ENCODE results near the gene CDCA5.

DNA sequence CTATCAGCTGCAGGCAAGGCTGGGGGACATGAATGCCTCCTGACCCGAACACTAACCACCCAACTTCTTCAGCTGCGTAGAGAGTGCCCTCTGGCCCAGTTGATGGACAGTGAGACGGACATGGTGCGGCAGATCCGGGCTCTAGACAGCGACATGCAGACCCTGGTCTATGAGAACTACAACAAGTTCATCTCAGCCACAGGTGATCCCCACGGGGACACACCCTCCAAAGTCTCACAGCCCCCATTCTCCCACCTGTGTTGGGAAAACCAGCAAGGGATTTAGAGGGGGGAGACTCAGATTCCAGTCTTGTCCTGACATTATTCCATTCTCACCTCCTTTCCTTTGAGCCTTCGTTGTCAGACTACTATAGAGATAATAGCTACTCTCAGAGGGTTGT lies 13.1 kb upstream of the CDCA5 start:
- TF ChIP-seq, protein P1, sequence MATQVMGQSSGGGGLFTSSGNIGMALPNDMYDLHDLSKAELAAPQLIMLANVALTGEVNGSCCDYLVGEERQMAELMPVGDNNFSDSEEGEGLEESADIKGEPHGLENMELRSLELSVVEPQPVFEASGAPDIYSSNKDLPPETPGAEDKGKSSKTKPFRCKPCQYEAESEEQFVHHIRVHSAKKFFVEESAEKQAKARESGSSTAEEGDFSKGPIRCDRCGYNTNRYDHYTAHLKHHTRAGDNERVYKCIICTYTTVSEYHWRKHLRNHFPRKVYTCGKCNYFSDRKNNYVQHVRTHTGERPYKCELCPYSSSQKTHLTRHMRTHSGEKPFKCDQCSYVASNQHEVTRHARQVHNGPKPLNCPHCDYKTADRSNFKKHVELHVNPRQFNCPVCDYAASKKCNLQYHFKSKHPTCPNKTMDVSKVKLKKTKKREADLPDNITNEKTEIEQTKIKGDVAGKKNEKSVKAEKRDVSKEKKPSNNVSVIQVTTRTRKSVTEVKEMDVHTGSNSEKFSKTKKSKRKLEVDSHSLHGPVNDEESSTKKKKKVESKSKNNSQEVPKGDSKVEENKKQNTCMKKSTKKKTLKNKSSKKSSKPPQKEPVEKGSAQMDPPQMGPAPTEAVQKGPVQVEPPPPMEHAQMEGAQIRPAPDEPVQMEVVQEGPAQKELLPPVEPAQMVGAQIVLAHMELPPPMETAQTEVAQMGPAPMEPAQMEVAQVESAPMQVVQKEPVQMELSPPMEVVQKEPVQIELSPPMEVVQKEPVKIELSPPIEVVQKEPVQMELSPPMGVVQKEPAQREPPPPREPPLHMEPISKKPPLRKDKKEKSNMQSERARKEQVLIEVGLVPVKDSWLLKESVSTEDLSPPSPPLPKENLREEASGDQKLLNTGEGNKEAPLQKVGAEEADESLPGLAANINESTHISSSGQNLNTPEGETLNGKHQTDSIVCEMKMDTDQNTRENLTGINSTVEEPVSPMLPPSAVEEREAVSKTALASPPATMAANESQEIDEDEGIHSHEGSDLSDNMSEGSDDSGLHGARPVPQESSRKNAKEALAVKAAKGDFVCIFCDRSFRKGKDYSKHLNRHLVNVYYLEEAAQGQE (IDR thresholded peaks at IDR 0.05; ENCODE audit: insufficient read depth in 1 of 2, low read depth in 2 of 2, low read length in 1 of 2), result no peak
- TF ChIP-seq POLR2AphosphoS5 (IDR thresholded peaks at IDR 0.05; ENCODE audit: low read depth, low read length) (no peak), SIN3A (IDR thresholded peaks at IDR 0.05; ENCODE audit: borderline replicate concordance, insufficient read depth, low read depth, low read length) (no peak), TCF7L2 (IDR thresholded peaks at IDR 0.05; ENCODE audit: low read depth, low read length) (no peak)
- TF ChIP-seq, protein P2, sequence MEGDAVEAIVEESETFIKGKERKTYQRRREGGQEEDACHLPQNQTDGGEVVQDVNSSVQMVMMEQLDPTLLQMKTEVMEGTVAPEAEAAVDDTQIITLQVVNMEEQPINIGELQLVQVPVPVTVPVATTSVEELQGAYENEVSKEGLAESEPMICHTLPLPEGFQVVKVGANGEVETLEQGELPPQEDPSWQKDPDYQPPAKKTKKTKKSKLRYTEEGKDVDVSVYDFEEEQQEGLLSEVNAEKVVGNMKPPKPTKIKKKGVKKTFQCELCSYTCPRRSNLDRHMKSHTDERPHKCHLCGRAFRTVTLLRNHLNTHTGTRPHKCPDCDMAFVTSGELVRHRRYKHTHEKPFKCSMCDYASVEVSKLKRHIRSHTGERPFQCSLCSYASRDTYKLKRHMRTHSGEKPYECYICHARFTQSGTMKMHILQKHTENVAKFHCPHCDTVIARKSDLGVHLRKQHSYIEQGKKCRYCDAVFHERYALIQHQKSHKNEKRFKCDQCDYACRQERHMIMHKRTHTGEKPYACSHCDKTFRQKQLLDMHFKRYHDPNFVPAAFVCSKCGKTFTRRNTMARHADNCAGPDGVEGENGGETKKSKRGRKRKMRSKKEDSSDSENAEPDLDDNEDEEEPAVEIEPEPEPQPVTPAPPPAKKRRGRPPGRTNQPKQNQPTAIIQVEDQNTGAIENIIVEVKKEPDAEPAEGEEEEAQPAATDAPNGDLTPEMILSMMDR (IDR thresholded peaks at IDR 0.05), result no peak

Measured in Panc1 (cell line).